Measurements from ENCODE around the gene ZNF599.
"Not testable (repeated sequence)": the region's sequence is repeated elsewhere in the genome, so short reads cannot be mapped to it uniquely, and the experiment has no call there.

ZNF599 gene

DNA sequence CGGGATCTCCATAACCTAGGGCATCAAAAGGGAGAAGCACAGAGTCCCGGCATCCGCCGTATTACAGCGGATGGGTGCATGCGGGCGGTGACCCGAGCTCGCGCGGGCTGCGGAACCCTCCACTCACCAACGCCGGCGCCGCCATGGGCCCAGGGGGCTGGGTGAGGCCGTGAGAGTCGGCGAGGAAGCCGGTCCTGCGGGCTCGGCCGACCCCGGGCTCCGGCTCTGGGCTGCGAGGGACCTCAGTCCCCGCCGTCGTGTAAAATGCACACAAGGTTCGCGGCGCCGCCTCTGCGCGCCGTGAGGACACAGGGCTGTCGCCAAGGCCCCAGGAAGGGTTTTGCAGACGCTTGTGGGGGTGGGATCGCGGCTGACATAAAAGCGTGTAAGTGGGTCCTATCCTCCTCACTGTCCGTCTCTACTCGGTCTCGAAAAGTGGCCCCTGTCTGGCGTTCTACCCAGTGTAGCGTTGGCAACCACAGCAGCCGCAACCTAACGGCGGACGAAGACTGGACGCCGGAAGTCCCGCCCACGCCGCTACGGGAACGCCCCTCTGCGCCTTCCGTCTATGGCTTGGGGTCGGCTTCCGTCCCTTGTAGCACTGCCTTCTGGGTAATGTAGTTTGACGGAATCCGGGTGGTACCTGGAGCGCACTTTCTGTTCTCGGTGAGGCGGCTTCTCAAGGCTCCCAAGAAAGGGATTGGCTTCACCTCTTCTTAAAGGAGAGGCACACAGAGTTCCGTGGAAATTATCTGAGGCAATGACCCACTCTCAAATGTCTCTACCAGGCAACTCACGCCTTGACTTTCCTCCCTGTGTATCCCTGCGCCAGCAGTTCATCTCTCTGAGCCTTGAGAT lies at the start of gene ZNF599:
TSS of gene ZNF599 (minus strand) at position 519 of the 858 bp plus-strand sequence. CDS start at position 145, 374 bp downstream.
- peak; percentile 91 to 93 for DNase-seq

DNA sequence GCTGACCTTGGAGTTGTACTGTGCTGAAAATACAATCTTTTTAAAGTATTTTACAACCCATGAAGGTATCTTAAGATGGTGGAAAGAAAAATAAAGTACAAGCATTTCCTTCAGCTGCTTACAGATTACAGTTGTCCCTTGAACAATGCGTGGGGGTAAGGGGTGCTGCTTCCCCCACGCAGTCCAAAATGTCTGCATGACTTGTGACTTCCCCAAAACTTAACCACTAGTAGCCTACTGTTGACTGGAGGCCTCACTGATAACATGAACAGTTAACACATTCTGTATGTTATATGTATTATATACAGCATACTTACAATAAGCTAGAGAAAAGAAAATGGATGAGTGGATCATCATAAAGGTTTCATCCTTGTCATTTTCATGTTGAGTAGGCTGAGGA lies 45.3 kb upstream of the ZNF599 start:
- no peak for DNase-seq

GRCh38 chr19:34816708-34817107 lies 43.7 kb upstream of the ZNF599 start:
- no peak for DNase-seq

DNA sequence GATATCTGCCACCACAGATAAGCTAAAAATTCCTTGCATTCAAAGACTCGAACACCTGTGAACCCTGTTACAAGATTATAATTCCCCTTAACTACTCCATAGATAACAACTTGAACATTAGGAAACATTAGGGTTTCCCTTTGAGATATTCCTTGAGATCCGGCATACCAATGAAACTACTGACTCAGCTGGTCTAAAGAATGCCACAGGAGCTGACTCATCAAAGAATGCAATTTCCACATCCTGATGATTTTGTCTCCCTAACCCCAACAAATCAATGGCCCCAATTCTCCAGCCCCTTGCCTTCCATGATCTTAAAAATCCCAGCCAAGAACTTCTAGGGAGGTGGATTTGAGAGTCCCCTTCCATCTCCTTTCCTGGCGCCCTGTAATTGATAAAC lies 35.6 kb upstream of the ZNF599 start:
- DNase-seq: no peak

DNA sequence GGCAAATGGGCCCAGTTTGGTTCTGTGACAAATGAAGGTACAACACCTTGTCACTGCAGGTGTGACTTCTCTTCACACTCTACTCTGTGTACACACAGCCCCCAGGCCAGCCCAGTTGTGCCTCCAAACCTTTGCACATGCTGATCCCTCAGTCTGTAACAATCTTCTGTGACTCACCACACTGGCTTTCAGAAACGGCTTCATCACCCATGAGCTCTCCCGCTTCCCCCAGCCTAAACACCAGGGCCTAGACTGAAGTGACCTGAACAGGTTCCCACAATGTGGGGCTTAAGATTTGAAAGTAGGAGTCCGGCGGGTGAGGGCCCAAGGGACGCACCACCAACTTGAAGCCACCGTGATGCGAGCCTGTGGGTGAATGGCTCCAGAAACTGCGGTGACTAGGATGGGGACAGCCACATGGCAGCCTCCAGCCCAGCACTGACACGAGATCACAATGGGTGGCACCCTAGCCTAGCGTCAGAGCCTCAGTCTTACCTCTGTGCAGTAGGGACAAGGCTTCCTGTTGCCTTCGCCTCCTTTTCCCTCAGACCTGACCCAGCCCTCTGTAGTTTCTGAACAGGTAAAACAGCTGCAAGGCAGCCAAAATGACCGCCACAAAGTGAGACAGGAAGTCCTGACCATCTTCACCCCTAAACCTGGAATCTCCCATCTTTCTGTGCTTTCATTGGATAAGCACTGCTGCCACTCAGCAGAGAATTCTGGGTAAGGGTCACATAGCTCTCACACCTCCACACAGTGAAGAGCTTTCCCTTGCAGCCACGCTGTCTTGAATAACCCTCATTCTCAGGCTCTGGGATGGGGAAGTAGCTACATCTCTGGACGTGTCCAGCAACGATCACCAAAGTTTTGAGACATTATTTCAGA lies 34.2 kb upstream of the ZNF599 start:
- no peak for DNase-seq

GRCh38 chr19:34804115-34804514 lies 31.1 kb upstream of the ZNF599 start:
- no peak for DNase-seq

DNA sequence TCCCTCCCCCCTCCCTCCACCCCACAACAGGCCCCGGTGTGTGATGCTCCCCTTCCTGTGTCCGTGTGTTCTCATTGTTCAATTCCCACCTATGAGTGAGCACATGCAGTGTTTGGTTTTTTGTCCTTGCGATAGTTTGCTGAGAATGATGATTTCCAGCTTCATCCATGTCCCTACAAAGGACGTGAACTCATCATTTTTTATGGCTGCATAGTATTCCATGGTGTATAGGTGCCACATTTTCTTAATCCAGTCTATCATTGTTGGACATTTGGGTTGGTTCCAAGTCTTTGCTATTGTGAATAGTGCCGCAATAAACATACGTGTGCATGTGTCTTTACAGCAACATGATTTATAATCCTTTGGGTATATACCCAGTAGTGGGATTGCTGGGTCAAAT lies 23.9 kb upstream of the ZNF599 start:
- not testable (repeated sequence) for DNase-seq

DNA sequence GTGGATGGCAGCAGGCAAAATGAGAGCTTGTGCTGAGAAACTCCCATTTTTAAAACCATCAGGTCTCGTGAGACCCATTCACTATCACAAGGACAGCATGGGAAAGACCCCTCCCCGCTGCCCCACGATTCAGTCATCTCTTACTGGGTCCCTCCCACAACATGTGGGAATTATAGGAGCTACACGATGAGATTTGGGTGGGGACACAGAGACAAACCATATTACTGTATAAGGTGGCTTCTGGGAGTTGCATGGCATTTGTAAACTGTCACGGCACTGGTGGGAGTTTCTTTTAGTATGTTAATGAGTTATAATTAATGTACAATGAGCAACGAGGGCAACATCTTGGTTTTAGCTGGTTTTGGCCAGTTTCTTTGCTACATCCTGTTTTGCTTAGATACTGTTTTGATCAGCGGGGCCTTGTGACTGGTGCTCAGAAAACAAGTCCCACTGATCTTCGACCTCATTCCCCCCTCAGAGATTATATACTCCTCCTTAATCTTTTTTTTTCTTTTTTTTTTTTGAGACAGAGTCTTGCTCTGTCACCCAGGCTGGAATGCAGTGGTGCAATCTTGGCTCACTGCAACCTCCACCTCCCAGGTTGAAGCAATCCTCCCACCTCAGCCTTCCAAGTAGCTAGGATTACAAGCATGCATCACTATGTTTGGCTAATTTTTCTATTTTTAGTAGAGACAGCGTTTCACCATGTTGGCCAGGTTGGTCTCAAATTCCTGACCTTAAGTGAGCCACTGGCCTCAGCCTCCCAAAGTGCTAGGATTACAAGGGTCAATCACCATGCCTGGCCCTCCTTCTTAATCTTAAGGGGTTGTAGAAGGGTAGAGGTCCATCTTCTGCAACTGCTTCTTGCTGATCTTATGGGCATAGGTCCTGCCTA lies 21.3 kb upstream of the ZNF599 start:
- no peak for DNase-seq

DNA sequence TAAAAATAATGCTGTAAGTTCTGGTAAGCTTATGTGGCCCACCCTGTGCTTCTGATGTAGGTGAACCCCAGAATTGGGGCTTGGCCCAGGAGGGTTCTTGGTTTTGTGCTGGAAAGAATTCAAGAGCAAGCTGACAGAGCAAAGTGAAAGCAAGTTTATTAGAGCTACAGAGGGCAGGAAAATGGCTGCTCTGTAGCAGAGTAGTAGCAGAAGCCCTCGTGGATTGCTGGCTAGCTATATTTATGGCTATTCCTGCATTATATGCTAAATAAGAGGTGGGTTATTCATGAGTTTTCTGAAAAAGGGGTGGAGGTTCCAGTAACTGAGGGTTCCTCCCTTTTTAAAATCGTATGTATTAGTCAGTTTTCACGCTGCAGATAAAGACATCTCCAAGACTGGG lies 20.6 kb upstream of the ZNF599 start:
- DNase-seq: no peak

GRCh38 chr19:34788074-34788473 lies 15.1 kb upstream of the ZNF599 start:
- no peak for DNase-seq

GRCh38 chr19:34787059-34787824 lies 14.2 kb upstream of the ZNF599 start:
- DNase-seq: no peak

DNA sequence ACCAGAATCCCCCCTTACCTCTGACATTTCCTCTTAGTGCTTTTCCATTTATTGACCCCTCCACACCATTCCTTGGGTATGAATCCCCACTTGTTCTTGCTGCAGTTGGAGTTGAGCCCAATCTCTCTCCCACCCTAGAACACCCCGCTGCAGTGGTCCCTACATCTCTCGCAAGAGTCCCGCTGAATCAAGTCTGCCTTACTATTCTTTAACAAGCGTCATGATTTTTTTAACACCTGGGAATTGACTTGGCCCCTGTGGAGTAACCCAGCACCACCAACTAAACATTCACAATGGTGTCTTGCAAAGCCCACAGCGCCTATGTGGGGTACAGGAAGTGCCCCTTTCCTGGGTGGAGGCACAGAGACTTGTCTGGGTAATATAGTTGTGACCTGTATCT lies 13.2 kb upstream of the ZNF599 start:
- DNase-seq: no peak

DNA sequence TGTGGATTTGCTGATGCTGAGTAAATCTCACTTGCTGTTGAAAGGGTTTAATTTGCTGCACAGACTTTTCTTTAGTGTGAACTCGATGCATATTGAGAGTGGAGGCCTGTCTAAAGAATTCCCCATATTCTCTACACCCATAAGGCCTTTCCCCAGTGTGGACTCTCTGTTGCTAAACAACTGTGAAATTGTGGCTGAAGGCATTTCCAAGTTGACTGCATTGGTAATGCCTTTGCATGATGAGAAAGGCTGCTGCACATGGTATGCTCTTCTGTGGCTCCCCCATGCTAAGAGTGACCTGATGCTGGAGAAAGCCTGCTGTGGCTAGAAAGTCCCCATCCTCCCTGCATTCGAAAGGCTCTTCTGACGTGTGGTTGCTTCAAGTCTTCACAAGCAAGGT lies 6.6 kb upstream of the ZNF599 start:
- DNase-seq: no peak

- DNase-seq: no peak
Observed at GRCh38 chr19:34778342-34778741, 5.3 kb upstream of the ZNF599 start.

DNA sequence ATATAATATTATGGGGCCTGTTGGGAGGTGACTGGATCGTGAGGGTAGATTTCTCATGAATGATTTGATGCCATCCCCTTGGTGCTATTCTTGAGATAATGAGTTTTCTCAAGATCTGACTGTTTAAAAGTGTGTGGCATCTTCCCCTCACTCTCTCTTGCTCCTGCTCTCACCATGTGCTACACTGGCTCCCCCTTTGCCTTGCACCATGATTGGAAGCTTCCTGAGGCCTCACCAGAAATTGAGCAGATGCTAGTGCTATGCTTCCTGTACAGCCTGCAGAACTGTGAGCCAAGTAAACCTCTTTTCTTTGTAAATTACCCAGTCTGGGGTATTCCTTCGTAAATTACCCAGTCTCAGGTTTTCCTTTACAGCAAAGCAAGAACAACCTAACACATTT lies 1.8 kb upstream of the ZNF599 start:
- no peak for DNase-seq

DNA sequence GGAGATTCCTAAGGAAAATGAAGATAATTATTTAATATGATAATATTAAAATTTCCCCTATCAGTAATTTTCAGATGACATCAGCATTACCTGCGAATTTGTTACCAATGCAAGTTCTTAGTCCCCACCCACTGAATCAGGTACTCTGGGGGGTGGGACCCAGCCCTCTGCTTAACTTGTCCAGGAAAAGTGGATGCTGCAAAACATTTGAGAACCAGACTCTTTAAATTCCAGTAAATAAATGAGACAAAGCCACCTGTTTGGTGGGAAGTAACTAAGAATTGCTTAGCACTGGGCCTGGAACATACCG lies 495 bp upstream of the ZNF599 start:
- no peak for DNase-seq

DNA sequence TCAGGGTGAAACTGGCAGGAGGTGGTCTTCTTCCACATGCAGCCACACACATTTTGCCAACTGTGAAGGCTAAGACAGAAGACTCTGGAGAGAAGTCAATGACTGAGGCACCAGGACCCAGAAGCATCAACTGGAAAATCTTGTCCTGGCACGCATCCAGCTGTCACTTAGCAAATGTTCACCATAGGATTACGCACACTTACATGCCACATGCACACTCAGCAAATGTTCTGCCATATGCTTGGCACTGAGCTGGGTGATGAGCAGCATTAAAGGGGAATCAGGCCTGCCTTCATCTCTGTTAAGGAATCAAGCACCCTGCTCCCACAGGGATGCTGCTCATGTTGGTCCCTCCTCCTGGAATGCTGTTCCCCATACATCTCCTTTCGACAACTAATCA lies 5.1 kb downstream of the ZNF599 start:
- DNase-seq: no peak

GRCh38 chr19:34766386-34766785 lies 6.6 kb downstream of the ZNF599 start:
- no peak for DNase-seq

DNA sequence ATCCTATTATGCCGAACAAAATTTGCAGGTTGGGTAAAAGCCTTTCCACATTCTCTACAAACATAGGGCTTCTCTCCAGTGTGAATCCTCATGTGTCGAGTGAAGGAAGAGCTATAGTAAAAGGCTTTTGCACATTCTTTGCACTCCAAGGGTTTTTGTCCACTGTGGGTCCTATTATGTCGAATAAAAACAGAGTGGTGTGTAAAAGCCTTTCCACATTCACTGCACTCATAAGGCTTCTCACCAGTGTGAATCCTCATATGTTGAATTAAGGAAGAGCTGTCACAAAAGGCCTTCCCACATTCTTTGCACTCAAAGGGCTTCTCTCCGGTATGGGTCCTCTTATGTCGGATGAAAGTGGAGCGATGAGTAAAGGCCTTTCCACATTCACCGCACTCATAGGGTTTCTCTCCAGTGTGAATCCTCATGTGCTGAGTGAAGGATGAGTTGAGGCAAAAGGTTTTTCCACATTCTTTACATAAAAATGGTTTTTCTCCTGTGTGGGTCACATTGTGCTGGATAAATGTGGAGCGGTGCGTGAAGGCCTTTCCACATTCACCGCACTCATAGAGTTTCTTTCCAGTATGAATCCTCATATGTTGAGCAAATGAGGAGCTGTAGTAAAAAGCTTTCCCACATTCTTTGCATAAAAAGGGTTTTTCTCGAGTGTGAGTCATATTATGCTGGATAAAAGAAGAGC lies 13.6 kb downstream of the ZNF599 start:
- no peak for DNase-seq

GRCh38 chr19:34757441-34757840 lies 15.6 kb downstream of the ZNF599 start:
- DNase-seq: no peak

- DNase-seq: no peak
Observed at GRCh38 chr19:34744896-34745690, 27.9 kb downstream of the ZNF599 start.
